KMS-11 (cell line): ENCODE results near the gene ITGB7.

ENCODE experiments used
- H2AFZ ChIP-seq: fragments of 200-600 bp; sonication (generic); 2 replicates; pipeline ENCODE4 v1.6.1; 2016; ENCODE audit warnings: antibody characterized with exemption, mixed run types, low read depth
- H3K27ac ChIP-seq: fragments of 200-600 bp; sonication (generic); 2 replicates; pipeline ENCODE4 v1.6.1; 2016; ENCODE audit warnings: mild to moderate bottlenecking, mixed run types
- H3K27me3 ChIP-seq: fragments of 200-600 bp; sonication (generic); 2 replicates; pipeline ENCODE4 v1.6.1; 2017; ENCODE audit warnings: mild to moderate bottlenecking, low read depth, mixed run types, moderate library complexity; ENCODE audit not compliant: insufficient read depth
- H3K36me3 ChIP-seq: fragments of 200-600 bp; sonication (generic); 2 replicates; pipeline ENCODE4 v1.6.1; 2017; ENCODE audit warnings: mild to moderate bottlenecking, mixed run types; ENCODE audit not compliant: insufficient read depth
- H3K4me1 ChIP-seq: fragments of 200-600 bp; sonication (generic); 2 replicates; pipeline ENCODE4 v1.6.1; 2016; ENCODE audit warnings: mild to moderate bottlenecking, low read depth, mixed run types; ENCODE audit not compliant: poor library complexity, severe bottlenecking
- H3K4me2 ChIP-seq: fragments of 200-600 bp; sonication (generic); 2 replicates; pipeline ENCODE4 v1.7.0; 2016; ENCODE audit warnings: mild to moderate bottlenecking, mixed run types
- H3K4me3 ChIP-seq: fragments of 200-600 bp; sonication (generic); IDR thresholded peaks from 2 replicates; pipeline ENCODE4 v1.6.1; 2017; ENCODE audit warnings: low read depth, low read length, mixed read lengths; ENCODE audit not compliant: insufficient read depth
- H3K79me2 ChIP-seq: fragments of 200-600 bp; sonication (generic); 2 replicates; pipeline ENCODE4 v1.6.1; 2016; ENCODE audit warnings: low read depth, mixed run types; ENCODE audit not compliant: insufficient read depth
- H3K9ac ChIP-seq: fragments of 200-600 bp; sonication (generic); 2 replicates; pipeline ENCODE4 v1.6.1; 2016; ENCODE audit warnings: mild to moderate bottlenecking, mixed run types
- H4K20me1 ChIP-seq: fragments of 200-600 bp; sonication (generic); 2 replicates; pipeline ENCODE4 v1.6.1; 2016; ENCODE audit warnings: mild to moderate bottlenecking, mixed run types; ENCODE audit not compliant: insufficient read depth
- CTCF ChIP-seq: fragments of 200-600 bp; sonication (generic); conservative IDR thresholded peaks from 2 replicates; pipeline ENCODE4 v1.6.1; 2017; ENCODE audit warnings: low read depth, mild to moderate bottlenecking, antibody characterized with exemption, low read length, moderate library complexity, mixed read lengths

ITGB7 gene

GRCh38 chr12:53231921-53232645 lies 25.0 kb upstream of the ITGB7 start, which contains the start of gene RARG:
TSS of gene RARG (minus strand) at chr12:53232209. CDS start at chr12:53227545, 4,664 bp downstream.
- Histone ChIP-seq H3K79me2 (peaks cover 10% of the 10 kb centered on the region; the same call in 1 of the 2 replicates), H3K36me3 (no peaks in the 10 kb centered on the region), H4K20me1 (no peaks in the 10 kb centered on the region), H2AFZ (peak within 1 kb of the TSS; percentile 79), H3K4me2 (peak within 1 kb of the TSS; percentile 96), H3K27me3 (no peaks in the 10 kb centered on the region), H3K9ac (peak within 1 kb of the TSS; percentile 62), H3K4me3 (peak within 1 kb of the TSS; percentile 61), H3K4me1 (peaks cover 55% of the 10 kb centered on the region), H3K27ac (peak within 1 kb of the TSS; percentile 11)
- TF ChIP-seq CTCF, result 0 out of 2 replicates have a peak, but pooled peaks have one; percentile 31

GRCh38 chr12:53231671-53231920 lies 24.5 kb upstream of the ITGB7 start:
- H3K79me2 ChIP-seq, result peaks cover 10% of the 10 kb centered on the region; the same call in 1 of the 2 replicates
- no peaks in the 10 kb centered on the region for H3K27me3 ChIP-seq
- H4K20me1 ChIP-seq, result no peaks in the 10 kb centered on the region
- peak overlapping the region; percentile 61 for H3K4me3 ChIP-seq
- H2AFZ ChIP-seq, result peak overlapping the region; percentile 79
- peak overlapping the region; percentile 94 for H3K4me2 ChIP-seq
- peak overlapping the region; percentile 8; the same call in 1 of the 2 replicates for H3K27ac ChIP-seq
- H3K36me3 ChIP-seq, result no peaks in the 10 kb centered on the region
- no peak for TF ChIP-seq CTCF
- H3K9ac ChIP-seq, result peak overlapping the region; percentile 62
- peaks cover 50% of the 10 kb centered on the region for H3K4me1 ChIP-seq

GRCh38 chr12:53230108-53230845 lies 23.2 kb upstream of the ITGB7 start:
- Histone ChIP-seq H3K36me3 (no peaks in the 10 kb centered on the region), H3K27me3 (no peaks in the 10 kb centered on the region), H3K4me1 (peaks cover 39% of the 10 kb centered on the region), H3K9ac (no peak overlapping the region), H2AFZ (no peak overlapping the region), H3K79me2 (peaks cover 10% of the 10 kb centered on the region; the same call in 1 of the 2 replicates), H3K4me3 (no peak overlapping the region), H3K4me2 (no peak overlapping the region), H3K27ac (no peak overlapping the region), H4K20me1 (no peaks in the 10 kb centered on the region)
- TF ChIP-seq CTCF, result no peak

- Histone ChIP-seq H3K79me2 (peaks cover 10% of the 10 kb centered on the region; the same call in 1 of the 2 replicates), H3K4me3 (no peak overlapping the region), H2AFZ (no peak overlapping the region), H3K27ac (no peak overlapping the region), H3K27me3 (no peaks in the 10 kb centered on the region), H4K20me1 (no peaks in the 10 kb centered on the region), H3K4me1 (peaks cover 43% of the 10 kb centered on the region), H3K4me2 (no peak overlapping the region), H3K36me3 (no peaks in the 10 kb centered on the region), H3K9ac (no peak overlapping the region)
- TF ChIP-seq CTCF, result no peak
These were observed 22.4 kb upstream of the ITGB7 start for GRCh38 chr12:53229454-53229853.
